ENCODE data around the gene KLK3. TPM values are rescaled to one million over a fixed set of nuclear protein-coding genes. Genes with fewer than 3 reads are reported as not detected.
"Not testable (repeated sequence)": the region's sequence is repeated elsewhere in the genome, so short reads cannot be mapped to it uniquely, and the experiment has no call there.

The KLK3 gene
- total and polyA plus RNA-seq, 2 of the 13 experiments (the other 11 are each of a cell fraction or from before 2014, with no cell fraction given): not detected

- intact Hi-C loops (cut with micrococcal nuclease; ENCODE audit: unreplicated experiment) (no loop called here), in situ Hi-C loops (cut with HindIII; ENCODE audit: extremely low pct_ligation_motif_present, low pct_unique_long_range_greater_than_20kb) (no loop called here)
- H3K4me3 ChIP-seq (replicated peaks in 1 of 3; ENCODE audit: insufficient read depth in 1 of 3, low read depth in 2 of 3, low read length in 3 of 3): no peak overlapping the region
- no peaks in the 10 kb centered on the region for H4K20me1 ChIP-seq (ENCODE audit: insufficient read depth, low read length)
- no peak overlapping the region for H3K4me2 ChIP-seq (ENCODE audit: low read depth, low read length)
- no peaks in the 10 kb centered on the region for H3K4me1 ChIP-seq (ENCODE audit: insufficient read depth, low read length)
- ChIA-PET CTCF (ENCODE audit: low intra/inter-chr PET ratio, low total read pairs) (no interaction called here), POLR2A (no interaction called here)
- no peaks in the 10 kb centered on the region for H3K79me2 ChIP-seq (ENCODE audit: insufficient read depth, low read length)
- DNase-seq (ENCODE audit: low spot score): no peak
- H2AFZ ChIP-seq (ENCODE audit: low read length): no peak overlapping the region
- BruUV-seq (replicated peaks): no TSS peak
- 33% methylated on average over 5 of the region's 10 CpGs for WGBS (ENCODE audit: low lambda C conversion rate)
- no peaks in the 10 kb centered on the region for H3K36me3 ChIP-seq (replicated peaks in 1 of 2; ENCODE audit: control insufficient read depth in 1 of 2, insufficient read depth in 2 of 2, low read length in 2 of 2)
- H3K27me3 ChIP-seq (ENCODE audit: control insufficient read depth in 1 of 2, insufficient read depth in 2 of 2, low read length in 2 of 2): no peaks in the 10 kb centered on the region; a peak in 2 of 5 replicates
- no peak for FAIRE-seq
- ATAC-seq: no peak
- TF ChIP-seq NFATC3 (CRISPR knock-in tag; IDR thresholded peaks at IDR 0.05) (no peak), NR2F6 (IDR thresholded peaks at IDR 0.05) (no peak), NR2F6 (CRISPR knock-in tag; IDR thresholded peaks at IDR 0.05) (no peak), ZNF441 (CRISPR knock-in tag; IDR thresholded peaks at IDR 0.05; ENCODE audit: borderline replicate concordance) (no peak), KLF16 (CRISPR knock-in tag; IDR thresholded peaks at IDR 0.05) (no peak)
- H3K9ac ChIP-seq (ENCODE audit: insufficient read depth, low read depth, low read length): no peak overlapping the region
- no peaks in the 10 kb centered on the region for H3K9me3 ChIP-seq (ENCODE audit: low read length)
- H3K27ac ChIP-seq (ENCODE audit: extremely low read length, insufficient read depth, low read length): no peak overlapping the region
These were observed 40.0 kb downstream of the KLK3 start for GRCh38 chr19:50894478-50895356.

- H3K4me2 ChIP-seq (ENCODE audit: low read depth, low read length); ATAC-seq; DNase-seq (ENCODE audit: low spot score); H3K79me2 ChIP-seq (ENCODE audit: insufficient read depth, low read length); in situ Hi-C loops (cut with HindIII; ENCODE audit: extremely low pct_ligation_motif_present, low pct_unique_long_range_greater_than_20kb); H3K4me3 ChIP-seq (replicated peaks in 1 of 3; ENCODE audit: insufficient read depth in 1 of 3, low read depth in 2 of 3, low read length in 3 of 3); H3K9ac ChIP-seq (ENCODE audit: insufficient read depth, low read depth, low read length); intact Hi-C loops (cut with micrococcal nuclease; ENCODE audit: unreplicated experiment); H3K4me1 ChIP-seq (ENCODE audit: insufficient read depth, low read length); H3K9me3 ChIP-seq (ENCODE audit: low read length); H3K36me3 ChIP-seq (replicated peaks in 1 of 2; ENCODE audit: control insufficient read depth in 1 of 2, insufficient read depth in 2 of 2, low read length in 2 of 2); H3K27me3 ChIP-seq (ENCODE audit: control insufficient read depth in 1 of 2, insufficient read depth in 2 of 2, low read length in 2 of 2); H2AFZ ChIP-seq (ENCODE audit: low read length); CTCF ChIA-PET (ENCODE audit: low intra/inter-chr PET ratio, low total read pairs); BruUV-seq (replicated peaks); H3K27ac ChIP-seq (ENCODE audit: extremely low read length, insufficient read depth, low read length); H4K20me1 ChIP-seq (ENCODE audit: insufficient read depth, low read length); FAIRE-seq; POLR2A ChIA-PET: not testable (repeated sequence)
- WGBS (ENCODE audit: low lambda C conversion rate): 39% methylated on average over 9 of the region's 9 CpGs
These were observed 41.4 kb downstream of the KLK3 start for GRCh38 chr19:50896089-50896590.

Measured in HepG2 (cell line).